B cell (primary cell): Measurements from ENCODE around the gene SLC26A8. TPM values are rescaled to one million over a fixed set of nuclear protein-coding genes. Genes with fewer than 3 reads are reported as not detected.
"Not testable (repeated sequence)": the region's sequence is repeated elsewhere in the genome, so short reads cannot be mapped to it uniquely, and the experiment has no call there.

ENCODE experiments used
- ATAC-seq: fragments of 200-7000 bp; cut with Tn5 transposase; one replicate; pipeline ENCODE4 v1.10.0; 2021; ENCODE audit warnings: low read depth, mild to moderate bottlenecking, moderate number of reproducible peaks, moderate library complexity
- CTCF ChIA-PET: fragments of 350-600 bp; sonication (Branson Sonifier 250); formaldehyde crosslinking; loops from one replicate; lab custom pipeline; 2021; ENCODE audit warnings: antibody characterized with exemption, inconsistent platforms; lab: Charles Lee
- POLR2A ChIA-PET: fragments of 350-600 bp; sonication (Branson Sonifier 250); formaldehyde crosslinking; loops from one replicate; lab custom pipeline; 2021; ENCODE audit warnings: antibody characterized with exemption; lab: Charles Lee
- DNase-seq: peaks from one replicate; pipeline ENCODE4 v3.0.0; 2013
- H2AFZ ChIP-seq: 2 replicates; pipeline ENCODE4 v1.6.1; 2012; ENCODE audit warnings: mild to moderate bottlenecking, low read depth, low read length; ENCODE audit not compliant: insufficient read depth, poor library complexity, severe bottlenecking
- H3K27ac ChIP-seq, 2 donors: 1 replicate in 1 of 2; 2 replicates in 1 of 2; pipeline ENCODE4 v1.5.1; 2012 to 2013; ENCODE audit warnings: low read length in 2 of 2, mild to moderate bottlenecking in 2 of 2, moderate library complexity in 1 of 2
- H3K27me3 ChIP-seq, 4 experiments: fragments of 200-600 bp in 1 of 4; sonication (generic) in 1 of 4; replicated peaks in 1 of 4; 1 replicate in 2 of 4; 2 replicates in 2 of 4; pipeline versions ENCODE4 v1.6.1 to v1.7.0; 2013 to 2016; ENCODE audit warnings: low read length in 3 of 4, mild to moderate bottlenecking in 2 of 4, mixed read lengths in 1 of 4, moderate library complexity in 1 of 4; ENCODE audit not compliant: insufficient read depth in 4 of 4, control insufficient read depth in 3 of 4; ENCODE audit errors: control extremely low read depth in 1 of 4
- H3K36me3 ChIP-seq, 2 experiments: replicated peaks in 1 of 2; 1 replicate in 1 of 2; 2 replicates in 1 of 2; pipeline versions ENCODE4 v1.6.1 to v1.7.1; 2013; ENCODE audit warnings: low read length in 1 of 2; ENCODE audit not compliant: insufficient read depth in 2 of 2, control insufficient read depth in 1 of 2; ENCODE audit errors: control extremely low read depth in 1 of 2, extremely low read depth in 1 of 2
- H3K4me1 ChIP-seq, 2 donors: fragments of 200-600 bp in 1 of 2; sonication (generic) in 1 of 2; 1 replicate in 1 of 2; 2 replicates in 1 of 2; pipeline versions ENCODE4 v1.5.1 to v1.6.1; 2013 to 2017; ENCODE audit warnings: low read length in 2 of 2; ENCODE audit not compliant: control insufficient read depth in 2 of 2, insufficient read depth in 2 of 2
- H3K4me2 ChIP-seq: replicated peaks from 2 replicates; pipeline ENCODE3; 2012; ENCODE audit warnings: mild to moderate bottlenecking, low read depth, low read length; ENCODE audit not compliant: poor library complexity, severe bottlenecking
- H3K4me3 ChIP-seq, 5 experiments: fragments of 200-600 bp in 1 of 5; sonication (generic) in 1 of 5; 1 replicate in 3 of 5; 2 replicates in 2 of 5; pipeline versions ENCODE4 v1.5.1 to v1.7.0; 2011 to 2016; ENCODE audit warnings: low read length in 4 of 5, mild to moderate bottlenecking in 4 of 5, low read depth in 2 of 5, control low read depth in 1 of 5, moderate library complexity in 1 of 5; ENCODE audit not compliant: insufficient read depth in 1 of 5; ENCODE audit errors: control extremely low read depth in 1 of 5, extremely low read depth in 1 of 5
- H3K79me2 ChIP-seq: fragments of 200-600 bp; sonication (generic); one replicate; pipeline ENCODE4 v1.6.0; 2016; ENCODE audit warnings: low read length; ENCODE audit not compliant: control insufficient read depth, insufficient read depth
- H3K9ac ChIP-seq: fragments of 200-600 bp; sonication (generic); 2 replicates; pipeline ENCODE4 v1.6.1; 2017; ENCODE audit warnings: mild to moderate bottlenecking, low read length, moderate library complexity
- H3K9me3 ChIP-seq, 3 donors: one replicate each; pipeline versions ENCODE4 v1.6.1 to v1.7.1; 2013; ENCODE audit warnings: low read length in 2 of 3; ENCODE audit not compliant: control insufficient read depth in 2 of 3, insufficient read depth in 1 of 3; ENCODE audit errors: control extremely low read depth in 1 of 3
- H4K20me1 ChIP-seq: 2 replicates; pipeline ENCODE4 v1.6.0; 2012; ENCODE audit warnings: mild to moderate bottlenecking, low read length; ENCODE audit not compliant: insufficient read depth, control insufficient read depth, poor library complexity, severe bottlenecking
- H3K27ac Mint-ChIP-seq: one replicate; pipeline ENCODE4 v1.8.0; 2021; ENCODE audit warnings: mixed read lengths
- H3K27me3 Mint-ChIP-seq: one replicate; pipeline ENCODE4 v1.8.0; 2021; ENCODE audit warnings: mixed read lengths
- H3K4me1 Mint-ChIP-seq: one replicate; pipeline ENCODE4 v1.8.0; 2021; ENCODE audit warnings: mixed read lengths
- H3K4me3 Mint-ChIP-seq: one replicate; pipeline ENCODE4 v1.8.0; 2021; ENCODE audit warnings: mixed read lengths
- H3K9me3 Mint-ChIP-seq: one replicate; pipeline ENCODE4 v1.8.0; 2022; ENCODE audit warnings: mixed read lengths; ENCODE audit not compliant: insufficient read depth
- CTCF ChIP-seq: fragments of 200-600 bp; IDR thresholded peaks from one replicate; pipeline ENCODE4 v1.8.0; 2022; ENCODE audit warnings: antibody characterized with exemption, mild to moderate bottlenecking
- EZH2 ChIP-seq: IDR thresholded peaks from 2 replicates; pipeline ENCODE4 v1.6.1; 2012; ENCODE audit warnings: borderline replicate concordance, low read depth, mild to moderate bottlenecking, moderate library complexity, low read length; ENCODE audit not compliant: insufficient read depth, poor library complexity, severe bottlenecking
- WGBS: methylation state at CpG from one replicate; pipeline ENCODE4 v1.1.5; 2013; ENCODE audit warnings: missing lambda C conversion rate; ENCODE audit not compliant: insufficient coverage; 5-methylcytosine and 5-hydroxymethylcytosine counted together
- intact Hi-C: fragments of 100-400 bp; cut with micrococcal nuclease; formaldehyde crosslinking; loops from one replicate; pipeline ENCODE4 v1.10.0; 2022
- polyA plus RNA-seq: library from polyadenylated mRNA; depleted of rRNA; stranded (reverse); fragments of >200 nt; gene quantifications from 2 replicates; pipeline ENCODE4 v1.2.3, GENCODE V29; 2012
- total RNA-seq, 2 donors: library from RNA; stranded (reverse); fragments of 120-200 nt in 1 of 2; gene quantifications; 1 replicate in 1 of 2; 2 replicates in 1 of 2; pipeline versions ENCODE4 v1.2.3 to v1.2.4, GENCODE V29; 2013 to 2022

Gene SLC26A8
- total and polyA plus RNA-seq, 2 donors (not counting 1 experiment from before 2014, with no cell fraction given) = 0.01 TPM; not detected in 1

- peaks cover 1 to 28% (median 27%) of the 10 kb centered on the region in 3 donors for H3K9me3 ChIP-seq
- peaks cover 2% of the 10 kb centered on the region for H3K4me1 Mint-ChIP-seq
- no peak overlapping the region for H2AFZ ChIP-seq
- H3K4me3 Mint-ChIP-seq = no peak overlapping the region
- H3K4me2 ChIP-seq = no peak overlapping the region
- H3K27ac ChIP-seq = no peak overlapping the region
- no peak for DNase-seq
- POLR2A ChIA-PET = no interaction called here
- no peaks in the 10 kb centered on the region for H3K27me3 Mint-ChIP-seq
- H3K4me1 ChIP-seq = no peaks in the 10 kb centered on the region
- peaks cover 33% of the 10 kb centered on the region for H3K79me2 ChIP-seq
- no peak for TF ChIP-seq EZH2
- no peak for TF ChIP-seq CTCF
- H3K27ac Mint-ChIP-seq = no peak overlapping the region
- CTCF ChIA-PET = no interaction called here
- H4K20me1 ChIP-seq = no peaks in the 10 kb centered on the region
- ATAC-seq = no peak
- no peaks in the 10 kb centered on the region for H3K27me3 ChIP-seq
- H3K4me3 ChIP-seq = no peak overlapping the region
- no peak overlapping the region for H3K9ac ChIP-seq
- peaks cover 10% of the 10 kb centered on the region for H3K9me3 Mint-ChIP-seq
- intact Hi-C loops = loop anchor here (10.0 kb wide), 1 partner anchor 183 kb away; no protein-coding TSS in a partner anchor
- H3K36me3 ChIP-seq = peaks cover 3 to 13% of the 10 kb centered on the region in 2 experiments
- whole genome bisulfite sequencing = 98% methylated on average over 4 of the region's 8 CpGs
Measured at GRCh38 chr6:35911871-35912653, 112.4 kb downstream of the SLC26A8 start.

GRCh38 chr6:35909571-35909970 lies 114.9 kb downstream of the SLC26A8 start:
- H3K4me2 ChIP-seq, H3K27ac Mint-ChIP-seq, H4K20me1 ChIP-seq, intact Hi-C loops, H3K4me1 Mint-ChIP-seq, H3K27me3 ChIP-seq, POLR2A ChIA-PET, H3K9ac ChIP-seq, H3K27me3 Mint-ChIP-seq, H3K4me1 ChIP-seq, H3K4me3 ChIP-seq, CTCF ChIA-PET, DNase-seq, H3K9me3 Mint-ChIP-seq, H2AFZ ChIP-seq, H3K4me3 Mint-ChIP-seq, H3K27ac ChIP-seq, ATAC-seq: not testable (repeated sequence)
- H3K79me2 ChIP-seq = peaks cover 36% of the 10 kb centered on the region
- 100% methylated on average over 1 of the region's 2 CpGs for WGBS
- H3K36me3 ChIP-seq = peaks cover 3 to 15% of the 10 kb centered on the region in 2 experiments
- H3K9me3 ChIP-seq = peaks cover 1 to 28% (median 27%) of the 10 kb centered on the region in 3 donors

GRCh38 chr6:35908753-35909401 lies 115.6 kb downstream of the SLC26A8 start:
- H2AFZ ChIP-seq, H3K4me1 Mint-ChIP-seq, intact Hi-C loops, H3K27ac Mint-ChIP-seq, H3K27me3 ChIP-seq, DNase-seq, H3K27ac ChIP-seq, ATAC-seq, H3K4me3 ChIP-seq, H4K20me1 ChIP-seq, H3K9me3 Mint-ChIP-seq, H3K27me3 Mint-ChIP-seq, H3K9ac ChIP-seq, POLR2A ChIA-PET, CTCF ChIA-PET, H3K4me1 ChIP-seq, H3K4me3 Mint-ChIP-seq, H3K4me2 ChIP-seq: not testable (repeated sequence)
- 100% methylated on average over 3 of the region's 5 CpGs for WGBS
- Histone ChIP-seq H3K79me2 (peaks cover 42% of the 10 kb centered on the region), H3K9me3 (peaks cover 1 to 28% (median 27%) of the 10 kb centered on the region in 3 donors), H3K36me3 (peaks cover 7 to 18% of the 10 kb centered on the region in 2 experiments)
